NCI-H1105 (cell line): ENCODE data around the gene NCKAP5.

Source experiments
- DNase-seq: peaks from one replicate; lab custom pipeline; 2025; lab: John Stamatoyannopoulos, UW

The NCKAP5 gene

GRCh38 chr2:132662732-132663131 lies 905.5 kb downstream of the NCKAP5 start:
- no peak for DNase-seq

GRCh38 chr2:132659331-132659730 lies 908.9 kb downstream of the NCKAP5 start:
- no peak for DNase-seq

- no peak for DNase-seq
These were observed 911.8 kb downstream of the NCKAP5 start for GRCh38 chr2:132656266-132656975.

GRCh38 chr2:132654968-132655367 lies 913.3 kb downstream of the NCKAP5 start:
- no peak for DNase-seq

- no peak for DNase-seq
These were observed 913.9 kb downstream of the NCKAP5 start for GRCh38 chr2:132654335-132654734.

- DNase-seq = no peak
These were observed 915.8 kb downstream of the NCKAP5 start for GRCh38 chr2:132652474-132652873.

- DNase-seq = no peak
These were observed 916.9 kb downstream of the NCKAP5 start for GRCh38 chr2:132651115-132652045.

- no peak for DNase-seq
These were observed 921.6 kb downstream of the NCKAP5 start for GRCh38 chr2:132646540-132647108.

GRCh38 chr2:132645722-132646539 lies 922.3 kb downstream of the NCKAP5 start:
- DNase-seq = no peak

GRCh38 chr2:132645176-132645575 lies 923.1 kb downstream of the NCKAP5 start:
- no peak for DNase-seq

GRCh38 chr2:132642415-132642814 lies 925.8 kb downstream of the NCKAP5 start:
- DNase-seq = no peak

- DNase-seq = no peak
These were observed 926.4 kb downstream of the NCKAP5 start for GRCh38 chr2:132641819-132642218.

- no peak for DNase-seq
These were observed 928.1 kb downstream of the NCKAP5 start for GRCh38 chr2:132640116-132640515.

- DNase-seq = no peak
These were observed 929.8 kb downstream of the NCKAP5 start for GRCh38 chr2:132638313-132639040.

GRCh38 chr2:132636346-132636745 lies 931.9 kb downstream of the NCKAP5 start:
- DNase-seq = no peak

GRCh38 chr2:132633635-132634034 lies 934.6 kb downstream of the NCKAP5 start:
- no peak for DNase-seq

GRCh38 chr2:132632000-132632649 lies 936.1 kb downstream of the NCKAP5 start:
- no peak for DNase-seq

- no peak for DNase-seq
These were observed 940.7 kb downstream of the NCKAP5 start for GRCh38 chr2:132627536-132627935.

- DNase-seq = no peak
These were observed 945.0 kb downstream of the NCKAP5 start for GRCh38 chr2:132623096-132623839.
